ENCODE results near the gene MAPKBP1.

Gene MAPKBP1

DNA sequence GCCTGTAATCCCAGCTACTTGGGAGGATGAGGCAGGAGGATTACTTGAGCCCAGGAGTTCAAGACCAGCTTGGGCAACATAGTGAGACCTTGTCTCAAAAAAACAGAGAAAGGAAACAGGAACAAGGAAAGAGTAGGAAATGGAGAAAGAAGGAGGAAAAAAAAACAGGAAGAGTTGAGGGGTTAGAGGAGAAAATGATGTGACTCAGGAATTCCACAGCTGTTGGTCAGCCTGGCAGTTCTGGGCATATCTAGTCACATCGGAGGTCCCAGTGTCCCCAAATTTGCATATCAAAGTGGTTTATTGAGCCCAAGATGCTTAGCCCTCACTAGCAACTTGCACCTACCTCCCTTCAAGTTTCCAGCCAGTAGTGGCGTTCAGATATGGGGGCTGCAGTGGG, 34.8 kb downstream of the MAPKBP1 start:
- TF ChIP-seq CTCF (IDR thresholded peaks at IDR 0.05; ENCODE audit: low read depth, low read length, missing control alignments) = no peak

GRCh38 chr15:41809526-41810220, 35.4 kb downstream of the MAPKBP1 start:
- no peak overlapping the region for H3K4me3 ChIP-seq (ENCODE audit: low read depth, low read length)
- no peak for DNase-seq (ENCODE audit: low read depth)
- TF ChIP-seq CTCF (IDR thresholded peaks at IDR 0.05; ENCODE audit: low read depth, low read length, missing control alignments) = no peak

More for the DNA sequence above, 34.8 kb downstream of the MAPKBP1 start:
- no peak overlapping the region for H3K4me3 ChIP-seq (ENCODE audit: low read depth, low read length)
- no peak for DNase-seq (ENCODE audit: low read depth)

DNA sequence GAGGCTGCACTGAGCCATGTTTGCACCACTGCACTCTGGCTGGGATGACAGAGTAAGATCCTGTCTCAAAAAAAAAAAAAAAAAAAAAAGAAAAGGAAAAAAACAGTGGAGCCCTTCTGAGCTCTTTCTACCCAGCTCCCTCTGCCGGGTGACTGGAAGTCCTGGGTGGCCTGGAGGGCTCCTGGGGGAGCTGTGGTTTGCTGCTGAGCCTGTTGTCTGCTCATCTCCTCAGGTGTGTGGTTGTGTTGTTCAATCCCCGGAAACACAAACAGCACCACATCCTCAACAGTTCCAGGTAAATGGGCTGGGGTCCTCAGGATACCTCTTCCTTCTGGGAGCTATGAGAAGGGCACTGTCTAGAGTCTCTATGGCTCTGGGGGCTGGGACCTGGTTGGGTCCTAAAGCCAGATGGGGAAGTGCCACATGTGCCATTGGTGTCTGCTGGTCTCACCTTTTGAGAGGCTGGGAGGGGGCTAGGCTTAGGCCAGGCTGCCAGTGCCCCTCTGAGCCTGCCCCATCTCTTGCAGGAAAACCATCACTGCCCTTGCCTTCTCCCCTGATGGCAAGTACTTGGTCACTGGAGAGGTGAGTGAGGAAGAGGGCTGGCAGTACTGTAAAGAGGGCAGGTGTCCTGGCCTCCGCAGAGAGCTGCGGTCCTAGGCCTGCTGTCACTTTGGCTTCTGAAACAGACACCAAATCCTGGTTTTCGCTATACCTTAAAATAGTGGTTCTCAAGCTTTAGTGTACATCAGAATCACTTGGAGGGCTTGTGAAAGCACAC, 36.6 kb downstream of the MAPKBP1 start:
- H3K4me3 ChIP-seq (ENCODE audit: low read depth, low read length) = no peak overlapping the region
- peak; percentile 5 for TF ChIP-seq CTCF (IDR thresholded peaks at IDR 0.05; ENCODE audit: low read depth, low read length, missing control alignments)
- DNase-seq (ENCODE audit: low read depth) = no peak

DNA sequence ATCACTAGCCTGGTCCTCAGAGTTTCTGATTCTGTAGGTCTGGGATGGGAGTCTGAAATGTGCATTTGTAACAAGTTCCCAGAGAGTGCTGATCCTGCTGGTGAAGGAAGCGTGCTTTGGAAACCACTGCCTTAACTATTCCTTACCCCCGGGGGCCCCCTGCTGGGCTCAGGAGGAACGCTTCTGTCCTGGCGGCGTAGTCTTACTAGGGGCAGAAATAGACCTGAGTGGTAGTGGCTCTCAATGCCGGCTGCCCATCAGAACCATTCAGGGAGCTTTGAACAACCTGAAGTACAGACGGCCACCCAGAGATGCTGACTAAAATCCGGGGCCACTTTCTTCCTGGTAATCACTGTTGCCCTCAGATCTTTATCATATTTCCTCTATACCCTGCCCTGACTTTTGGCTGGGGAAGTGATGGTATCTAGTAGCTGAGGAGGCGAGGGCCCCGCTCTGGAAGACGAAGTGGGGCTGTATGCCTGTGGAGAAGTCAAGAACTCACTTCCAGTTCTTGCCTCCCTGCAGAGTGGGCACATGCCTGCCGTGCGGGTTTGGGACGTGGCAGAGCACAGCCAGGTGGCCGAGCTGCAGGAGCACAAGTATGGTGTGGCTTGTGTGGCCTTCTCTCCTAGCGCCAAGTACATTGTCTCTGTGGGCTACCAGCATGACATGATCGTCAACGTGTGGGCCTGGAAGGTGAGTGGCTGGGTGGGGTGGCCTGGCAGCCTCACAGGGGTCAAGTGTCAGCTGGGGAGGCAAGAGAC, 37.3 kb downstream of the MAPKBP1 start:
- H3K4me3 ChIP-seq (ENCODE audit: low read depth, low read length) = no peak overlapping the region
- DNase-seq (ENCODE audit: low read depth) = no peak
- TF ChIP-seq CTCF (IDR thresholded peaks at IDR 0.05; ENCODE audit: low read depth, low read length, missing control alignments) = peak; percentile 89

GRCh38 chr15:41812820-41813375, 38.6 kb downstream of the MAPKBP1 start:
- no peak for TF ChIP-seq CTCF (IDR thresholded peaks at IDR 0.05; ENCODE audit: low read depth, low read length, missing control alignments)
- no peak overlapping the region for H3K4me3 ChIP-seq (ENCODE audit: low read depth, low read length)
- no peak for DNase-seq (ENCODE audit: low read depth)

- no peak for TF ChIP-seq CTCF (IDR thresholded peaks at IDR 0.05; ENCODE audit: low read depth, low read length, missing control alignments)
- no peak for DNase-seq (ENCODE audit: low read depth)
- H3K4me3 ChIP-seq (ENCODE audit: low read depth, low read length) = no peak overlapping the region
Observed at GRCh38 chr15:41813426-41813825, 39.1 kb downstream of the MAPKBP1 start.

Measured in GM12864 (cell line).